Gastroesophageal sphincter (tissue), 3 donors: ENCODE data around the gene EPHX1.
"Not testable (repeated sequence)": the region's sequence is repeated elsewhere in the genome, so short reads cannot be mapped to it uniquely, and the experiment has no call there.

Experiments
- POLR2A ChIP-seq, 2 donors: fragments of 450-650 bp; IDR thresholded peaks; one replicate each; pipeline ENCODE4 v1.6.1; 2017; ENCODE audit warnings: antibody characterized with exemption in 2 of 2, mild to moderate bottlenecking in 2 of 2, moderate library complexity in 1 of 2
- TF ChIP-seq, protein P1 (sequence below), 4 experiments: fragments of 200-600 bp in 2 of 4; fragments of 450-650 bp in 2 of 4; sonication (generic) in 1 of 4; IDR thresholded peaks; one replicate each; pipeline ENCODE4 v1.5.1; 2017 to 2019; ENCODE audit warnings: antibody characterized with exemption in 4 of 4, mild to moderate bottlenecking in 2 of 4, moderate library complexity in 2 of 4

- TF ChIP-seq, protein P1, sequence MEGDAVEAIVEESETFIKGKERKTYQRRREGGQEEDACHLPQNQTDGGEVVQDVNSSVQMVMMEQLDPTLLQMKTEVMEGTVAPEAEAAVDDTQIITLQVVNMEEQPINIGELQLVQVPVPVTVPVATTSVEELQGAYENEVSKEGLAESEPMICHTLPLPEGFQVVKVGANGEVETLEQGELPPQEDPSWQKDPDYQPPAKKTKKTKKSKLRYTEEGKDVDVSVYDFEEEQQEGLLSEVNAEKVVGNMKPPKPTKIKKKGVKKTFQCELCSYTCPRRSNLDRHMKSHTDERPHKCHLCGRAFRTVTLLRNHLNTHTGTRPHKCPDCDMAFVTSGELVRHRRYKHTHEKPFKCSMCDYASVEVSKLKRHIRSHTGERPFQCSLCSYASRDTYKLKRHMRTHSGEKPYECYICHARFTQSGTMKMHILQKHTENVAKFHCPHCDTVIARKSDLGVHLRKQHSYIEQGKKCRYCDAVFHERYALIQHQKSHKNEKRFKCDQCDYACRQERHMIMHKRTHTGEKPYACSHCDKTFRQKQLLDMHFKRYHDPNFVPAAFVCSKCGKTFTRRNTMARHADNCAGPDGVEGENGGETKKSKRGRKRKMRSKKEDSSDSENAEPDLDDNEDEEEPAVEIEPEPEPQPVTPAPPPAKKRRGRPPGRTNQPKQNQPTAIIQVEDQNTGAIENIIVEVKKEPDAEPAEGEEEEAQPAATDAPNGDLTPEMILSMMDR (IDR thresholded peaks at IDR 0.05) = not testable (repeated sequence)
- not testable (repeated sequence) for TF ChIP-seq POLR2A (IDR thresholded peaks at IDR 0.05)
Observed at GRCh38 chr1:225836296-225836695, 26.4 kb downstream of the EPHX1 start.
